Subcutaneous adipose tissue (tissue), 4 donors: Measurements from ENCODE around the gene PTK7. TPM values are rescaled to one million over a fixed set of nuclear protein-coding genes. Genes with fewer than 3 reads are reported as not detected.

Source experiments
- total RNA-seq, 4 donors: library from RNA; depleted of rRNA; stranded (reverse); fragments of >200 nt; gene quantifications; one replicate each; pipeline ENCODE4 v1.1.0, GENCODE V29; 2016
- TF ChIP-seq, protein P1 (sequence below): fragments of 450-650 bp; IDR thresholded peaks from one replicate; pipeline ENCODE4 v1.5.1; 2016; ENCODE audit warnings: low read depth, mild to moderate bottlenecking, control low read depth, antibody characterized with exemption, moderate library complexity

Gene PTK7
- total RNA-seq, 4 donors from 2014 or later: 1.8 to 11.4 (median 3.6) TPM

DNA sequence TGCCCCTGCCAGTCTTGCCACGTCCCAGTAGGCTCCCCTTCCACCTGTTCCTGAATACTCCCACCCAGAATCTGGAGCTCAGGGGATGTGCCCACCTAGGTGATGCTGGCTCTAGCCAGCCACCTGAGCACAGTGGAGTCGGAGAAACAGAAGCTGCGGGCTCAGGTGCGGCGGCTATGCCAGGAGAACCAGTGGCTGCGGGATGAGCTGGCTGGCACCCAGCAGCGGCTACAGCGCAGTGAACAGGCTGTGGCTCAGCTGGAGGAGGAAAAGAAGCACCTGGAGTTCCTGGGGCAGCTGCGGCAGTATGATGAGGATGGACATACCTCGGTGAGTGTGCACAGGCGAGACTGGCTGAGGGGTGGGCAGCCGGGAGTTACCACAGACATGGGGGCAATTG lies 13.3 kb upstream of the PTK7 start:
- TF ChIP-seq, protein P1, sequence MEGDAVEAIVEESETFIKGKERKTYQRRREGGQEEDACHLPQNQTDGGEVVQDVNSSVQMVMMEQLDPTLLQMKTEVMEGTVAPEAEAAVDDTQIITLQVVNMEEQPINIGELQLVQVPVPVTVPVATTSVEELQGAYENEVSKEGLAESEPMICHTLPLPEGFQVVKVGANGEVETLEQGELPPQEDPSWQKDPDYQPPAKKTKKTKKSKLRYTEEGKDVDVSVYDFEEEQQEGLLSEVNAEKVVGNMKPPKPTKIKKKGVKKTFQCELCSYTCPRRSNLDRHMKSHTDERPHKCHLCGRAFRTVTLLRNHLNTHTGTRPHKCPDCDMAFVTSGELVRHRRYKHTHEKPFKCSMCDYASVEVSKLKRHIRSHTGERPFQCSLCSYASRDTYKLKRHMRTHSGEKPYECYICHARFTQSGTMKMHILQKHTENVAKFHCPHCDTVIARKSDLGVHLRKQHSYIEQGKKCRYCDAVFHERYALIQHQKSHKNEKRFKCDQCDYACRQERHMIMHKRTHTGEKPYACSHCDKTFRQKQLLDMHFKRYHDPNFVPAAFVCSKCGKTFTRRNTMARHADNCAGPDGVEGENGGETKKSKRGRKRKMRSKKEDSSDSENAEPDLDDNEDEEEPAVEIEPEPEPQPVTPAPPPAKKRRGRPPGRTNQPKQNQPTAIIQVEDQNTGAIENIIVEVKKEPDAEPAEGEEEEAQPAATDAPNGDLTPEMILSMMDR: no peak

DNA sequence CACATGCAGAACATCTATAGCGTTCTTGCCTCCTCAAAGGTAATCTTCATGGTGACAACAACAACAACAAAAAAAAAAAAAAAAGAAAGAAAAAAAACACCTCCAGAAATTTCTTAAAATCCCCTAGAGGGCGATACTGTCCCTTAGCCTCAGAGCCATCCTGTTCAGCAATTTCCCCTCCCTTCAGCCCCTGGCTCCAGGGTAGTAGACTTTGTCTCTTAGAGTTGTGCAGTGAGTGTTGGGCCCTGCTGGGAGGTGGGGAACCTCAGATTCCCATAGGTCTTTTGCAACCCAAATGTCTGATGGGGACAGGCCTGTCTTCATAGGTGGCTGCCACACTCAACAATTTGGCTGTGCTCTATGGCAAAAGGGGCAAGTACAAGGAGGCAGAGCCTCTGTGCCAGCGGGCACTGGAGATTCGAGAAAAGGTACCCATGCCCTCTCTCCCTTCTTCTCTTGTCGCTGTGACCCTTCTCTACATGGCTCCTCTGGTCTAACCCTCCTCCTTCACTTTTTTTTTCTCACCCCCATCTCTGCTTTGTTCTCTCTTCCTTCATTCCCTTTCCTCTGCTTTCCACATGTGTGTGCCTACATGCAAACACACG lies 6.0 kb upstream of the PTK7 start:
- TF ChIP-seq, protein P1: no peak

DNA sequence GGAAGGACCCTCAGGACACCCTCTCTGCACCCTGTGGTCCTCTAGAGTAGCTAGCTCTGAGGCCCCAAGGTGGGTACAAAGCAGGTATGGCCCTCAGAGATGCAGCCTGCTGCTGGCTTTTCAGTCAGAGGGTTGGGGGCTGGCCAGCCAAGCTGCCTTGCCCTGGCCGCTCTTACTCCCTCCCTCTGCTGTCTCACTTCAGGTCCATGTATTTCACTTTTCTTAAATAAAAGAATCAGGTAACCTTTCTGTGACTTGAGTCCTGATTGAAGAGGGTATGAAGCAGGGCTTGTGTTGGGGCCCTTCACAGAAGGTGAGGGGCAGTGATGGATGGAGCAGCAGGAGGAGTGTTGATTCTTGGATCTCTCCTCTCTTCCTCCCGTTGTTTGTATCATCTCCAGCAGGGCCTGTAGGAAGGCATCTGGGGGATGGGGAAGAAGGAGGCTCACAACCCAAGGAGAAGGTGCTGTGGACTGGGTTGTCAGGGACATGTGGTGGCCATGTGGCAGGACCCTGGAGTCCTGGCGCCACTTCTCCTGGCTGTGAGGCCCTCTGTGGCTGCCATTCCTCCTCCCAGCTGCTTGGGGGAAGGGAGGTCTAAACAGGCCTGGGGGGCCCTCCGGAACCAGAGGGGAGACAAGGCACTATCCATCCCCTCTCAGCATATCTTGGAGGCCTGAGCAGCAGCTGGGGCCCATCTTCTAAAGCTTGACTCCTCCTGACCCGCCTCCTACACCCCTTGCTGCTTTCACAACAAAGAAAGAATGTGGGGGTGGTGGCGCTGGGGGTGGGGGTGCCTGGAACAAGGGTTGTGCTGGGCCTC lies 1.1 kb upstream of the PTK7 start:
- TF ChIP-seq, protein P1: no peak

DNA sequence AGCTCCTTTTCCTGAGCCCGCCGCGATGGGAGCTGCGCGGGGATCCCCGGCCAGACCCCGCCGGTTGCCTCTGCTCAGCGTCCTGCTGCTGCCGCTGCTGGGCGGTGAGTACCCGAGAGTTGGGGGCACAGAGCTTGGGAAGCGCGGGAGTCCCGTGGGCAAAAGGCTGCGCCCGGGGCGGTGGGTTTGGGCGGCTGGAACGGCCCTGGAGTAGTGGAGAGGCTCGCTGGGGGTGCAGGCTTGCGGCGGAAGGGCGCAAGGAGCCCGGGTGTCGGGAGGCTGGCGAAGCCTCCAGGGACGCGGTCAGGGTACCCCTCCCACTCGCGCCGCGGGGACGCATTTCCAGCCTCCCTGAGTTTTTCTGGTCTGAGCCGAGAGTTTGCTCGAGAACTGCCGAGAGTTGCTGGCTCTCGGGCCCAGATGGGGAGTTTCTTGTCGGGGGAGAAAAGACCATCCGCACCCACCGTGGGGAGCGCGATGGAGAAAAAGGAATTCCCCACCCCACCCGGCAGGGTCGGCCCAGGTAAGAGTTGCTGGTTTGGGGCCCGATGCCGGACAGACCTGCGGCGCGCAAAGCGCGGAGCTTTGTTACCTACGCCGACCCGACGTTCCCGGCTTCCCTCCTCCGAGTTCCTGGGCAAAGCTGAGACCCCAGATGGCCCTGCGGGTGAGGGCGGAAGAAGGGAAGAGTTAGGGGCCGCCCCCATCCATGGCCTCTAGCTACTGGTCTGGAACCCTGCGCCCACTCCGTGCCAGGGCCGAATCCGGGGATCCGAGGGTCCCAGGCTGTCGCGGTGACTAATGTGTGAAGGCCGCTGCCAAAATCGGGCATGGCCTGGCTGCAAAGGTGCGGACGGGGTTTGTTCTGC lies 584 bp downstream of the PTK7 start:
- TF ChIP-seq, protein P1: no peak

DNA sequence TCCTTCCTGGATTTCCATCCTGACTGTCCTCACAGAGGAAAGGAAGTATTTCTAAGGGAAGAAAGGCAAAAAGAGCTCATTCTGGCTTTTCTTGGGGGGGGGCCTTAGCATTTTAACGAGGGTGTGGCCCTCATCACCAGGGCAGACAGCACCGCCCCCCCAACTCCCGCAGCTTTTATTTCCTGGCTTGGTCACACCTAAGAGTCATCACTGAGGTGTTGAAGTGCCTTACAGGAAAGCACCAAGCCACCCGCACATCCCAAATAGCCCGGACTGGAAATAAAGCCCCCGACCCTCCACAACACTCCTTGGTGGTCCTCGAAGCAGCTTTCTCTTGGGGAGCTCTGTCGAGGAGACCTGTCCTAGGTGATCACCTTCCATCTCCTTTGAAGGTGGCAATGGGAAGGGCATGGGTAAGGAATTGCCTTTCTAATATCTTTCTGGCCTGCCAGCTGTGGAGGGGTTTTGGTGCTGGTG lies 1.3 kb downstream of the PTK7 start:
- TF ChIP-seq, protein P1: no peak

DNA sequence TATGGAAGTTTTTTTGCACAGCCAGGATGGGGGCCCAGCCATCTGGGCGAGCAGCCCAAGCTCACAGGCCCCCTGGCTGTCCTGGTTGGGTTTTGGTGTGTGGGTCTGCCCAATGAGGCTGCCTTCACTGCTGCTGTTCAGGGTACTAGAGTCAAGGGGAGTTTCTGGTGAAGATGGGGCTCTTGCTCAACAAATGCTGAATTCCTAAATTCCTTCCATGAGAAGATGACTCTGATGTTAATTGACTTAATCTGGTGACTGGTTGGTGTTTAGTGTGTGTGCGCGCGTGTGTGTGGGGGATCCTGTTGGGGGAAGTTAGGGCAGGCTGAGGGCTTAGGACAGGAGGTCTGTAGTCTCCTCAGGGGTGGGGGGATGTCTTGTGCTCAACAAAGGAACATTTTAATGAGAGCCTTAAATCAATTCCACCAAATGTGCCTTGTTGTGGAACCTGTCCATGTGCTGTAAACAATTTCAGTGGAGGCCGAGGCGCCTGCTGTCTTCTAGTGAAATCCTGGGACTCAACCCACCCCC lies 1.9 kb downstream of the PTK7 start:
- TF ChIP-seq, protein P1: no peak
